Ascending aorta (tissue), 2 donors: ENCODE measurements around the gene TRABD2B. TPM values are rescaled to one million over a fixed set of nuclear protein-coding genes. Genes with fewer than 3 reads are reported as not detected.

Experiments
- DNase-seq, 2 donors: peaks; one replicate each; pipeline ENCODE4 v3.0.0-alpha.2; 2019; ENCODE audit warnings: low spot score in 2 of 2
- H3K27ac ChIP-seq, 2 donors: fragments of 200-600 bp; sonication (generic); one replicate each; pipeline ENCODE4 v1.5.1; 2016 to 2017; ENCODE audit warnings: mild to moderate bottlenecking in 1 of 2
- H3K27me3 ChIP-seq: fragments of 200-600 bp; sonication (generic); one replicate; pipeline ENCODE4 v1.5.1; 2017
- H3K36me3 ChIP-seq, 2 donors: fragments of 200-600 bp; sonication (generic); one replicate each; pipeline ENCODE4 v1.5.1; 2016
- H3K4me1 ChIP-seq, 2 donors: fragments of 200-600 bp; sonication (generic); one replicate each; pipeline ENCODE4 v1.5.1; 2016 to 2017; ENCODE audit warnings: mild to moderate bottlenecking in 1 of 2
- H3K4me3 ChIP-seq, 2 donors: fragments of 200-600 bp; sonication (generic); one replicate each; pipeline ENCODE4 v1.5.1; 2016 to 2017; ENCODE audit warnings: mild to moderate bottlenecking in 1 of 2
- H3K9me3 ChIP-seq, 2 donors: fragments of 200-600 bp; sonication (generic); one replicate each; pipeline ENCODE4 v1.5.1; 2016
- CTCF ChIP-seq, 3 experiments: fragments of 200-600 bp in 2 of 3; fragments of 450-650 bp in 1 of 3; sonication (generic) in 2 of 3; IDR thresholded peaks; one replicate each; pipeline ENCODE4 v1.5.1; 2016 to 2019; ENCODE audit warnings: antibody characterized with exemption in 3 of 3, mild to moderate bottlenecking in 1 of 3, moderate library complexity in 1 of 3
- intact Hi-C: fragments of 100-400 bp; cut with DNase I; formaldehyde crosslinking; loops from one replicate; pipeline ENCODE4 v1.15.1; 2023
- total RNA-seq: library from RNA; depleted of rRNA; stranded (reverse); fragments of >200 nt; gene quantifications from one replicate; pipeline ENCODE4 v1.1.0, GENCODE V29; 2016

The TRABD2B gene
- total RNA-seq, 1 donor from 2014 or later, result 7.9 TPM

GRCh38 chr1:47830641-47831333 lies 166.4 kb downstream of the TRABD2B start:
- Histone ChIP-seq H3K27me3 (no peaks in the 10 kb centered on the region), H3K27ac (peak overlapping the region; percentile 47 to 52), H3K9me3 (peaks cover 3 to 12% of the 10 kb centered on the region in 2 donors), H3K4me1 (peaks cover 10 to 37% of the 10 kb centered on the region in 2 donors), H3K4me3 (no peak overlapping the region), H3K36me3 (no peaks in the 10 kb centered on the region)
- TF ChIP-seq CTCF (IDR thresholded peaks at IDR 0.05), result no peak
- intact Hi-C loops, result no loop called here
- no peak for DNase-seq

DNA sequence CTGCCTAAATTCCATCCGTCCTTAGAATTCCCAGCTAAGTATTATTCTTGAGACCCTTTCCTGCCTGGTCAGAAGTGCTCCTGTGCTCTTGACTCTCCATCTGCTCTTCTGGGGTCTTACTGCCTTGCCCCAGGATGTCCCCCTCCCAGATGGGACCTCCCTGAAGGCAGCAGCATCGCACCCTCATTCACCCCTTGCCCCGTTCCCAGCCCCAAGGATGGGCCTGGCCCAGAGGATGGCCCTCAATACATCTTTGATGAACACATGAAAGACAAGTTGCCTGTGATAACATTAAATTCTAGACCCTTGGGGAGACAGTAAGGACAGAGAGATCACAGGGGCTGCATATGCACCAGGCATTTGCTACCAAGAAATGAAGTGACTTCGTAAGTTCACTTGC lies 167.2 kb downstream of the TRABD2B start:
- Histone ChIP-seq H3K27me3 (no peaks in the 10 kb centered on the region), H3K4me1 (peaks cover 10 to 37% of the 10 kb centered on the region in 2 donors), H3K27ac (peak overlapping the region; percentile 47 to 52), H3K36me3 (no peaks in the 10 kb centered on the region), H3K4me3 (no peak overlapping the region), H3K9me3 (peaks cover 0 to 5% of the 10 kb centered on the region in 2 donors)
- intact Hi-C loops, result no loop called here
- no peak for DNase-seq
- no peak for TF ChIP-seq CTCF (IDR thresholded peaks at IDR 0.05)

- H3K9me3 ChIP-seq, result no peaks in the 10 kb centered on the region
These were observed 168.2 kb downstream of the TRABD2B start for GRCh38 chr1:47828978-47829377.

DNA sequence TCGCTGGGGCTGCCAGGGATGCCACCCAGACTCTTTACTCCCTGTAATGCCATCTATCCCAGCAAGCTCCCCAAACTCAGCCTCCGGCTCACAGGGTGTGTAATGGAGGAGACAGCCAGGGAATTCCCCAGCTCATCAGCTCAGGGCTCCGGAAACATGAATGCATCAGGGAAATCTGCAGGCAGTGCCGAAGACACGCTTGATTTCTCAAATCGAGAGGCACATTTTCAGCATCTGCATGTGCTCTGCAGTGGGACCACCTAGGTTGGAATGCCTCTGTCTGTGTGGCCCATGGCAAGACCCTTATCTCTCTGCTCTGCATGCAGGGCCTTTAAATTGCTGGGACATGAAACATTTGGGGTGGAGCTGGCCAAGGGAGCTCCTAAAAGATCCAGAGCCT lies 170.1 kb downstream of the TRABD2B start:
- intact Hi-C loops, result no loop called here
- no peaks in the 10 kb centered on the region for H3K27me3 ChIP-seq
- no peak overlapping the region for H3K4me3 ChIP-seq
- DNase-seq, result no peak
- peaks cover 10 to 32% of the 10 kb centered on the region in 2 donors for H3K4me1 ChIP-seq
- no peak for TF ChIP-seq CTCF (IDR thresholded peaks at IDR 0.05)
- no peaks in the 10 kb centered on the region for H3K36me3 ChIP-seq
- no peak overlapping the region for H3K27ac ChIP-seq
- no peaks in the 10 kb centered on the region for H3K9me3 ChIP-seq

More at GRCh38 chr1:47828978-47829377, 168.2 kb downstream of the TRABD2B start:
- no peak for TF ChIP-seq CTCF (IDR thresholded peaks at IDR 0.05)
- Histone ChIP-seq H3K27me3 (no peaks in the 10 kb centered on the region), H3K4me3 (no peak overlapping the region), H3K4me1 (peaks cover 10 to 37% of the 10 kb centered on the region in 2 donors), H3K27ac (peak overlapping the region in 1 of 2 donors; percentile 64), H3K36me3 (no peaks in the 10 kb centered on the region)
- no peak for DNase-seq
- intact Hi-C loops, result no loop called here

- DNase-seq, result no peak
- Histone ChIP-seq H3K36me3 (no peaks in the 10 kb centered on the region), H3K4me1 (peaks cover 10 to 13% of the 10 kb centered on the region in 2 donors), H3K9me3 (no peaks in the 10 kb centered on the region), H3K4me3 (no peak overlapping the region), H3K27ac (no peak overlapping the region), H3K27me3 (no peaks in the 10 kb centered on the region)
- TF ChIP-seq CTCF (IDR thresholded peaks at IDR 0.05), result no peak
- intact Hi-C loops, result no loop called here
These were observed 172.5 kb downstream of the TRABD2B start for GRCh38 chr1:47824716-47825115.
